PC-9 (cell line): ENCODE data around the gene HBA1. TPM values are rescaled to one million over a fixed set of nuclear protein-coding genes. Genes with fewer than 3 reads are reported as not detected.

Experiments used
- BruUV-seq: library from RNA; stranded (reverse); fragments of 400-500 nt; replicated peaks from 2 replicates; lab custom pipeline; 2021; lab: Mats Ljungman, UMichigan
- CTCF ChIA-PET: fragments of 300-600 bp; sonication (Branson Sonifier 250); formaldehyde crosslinking; loops from one replicate; lab custom pipeline; 2022; ENCODE audit warnings: antibody characterized with exemption; lab: Charles Lee
- POLR2A ChIA-PET: fragments of 300-600 bp; sonication (Branson Sonifier 250); formaldehyde crosslinking; loops from one replicate; lab custom pipeline; 2022; ENCODE audit warnings: antibody characterized with exemption; ENCODE audit not compliant: unreplicated experiment; lab: Charles Lee
- DNase-seq, 2 experiments: peaks; one replicate each; pipeline versions ENCODE4 v3.0.0 to v3.0.0-alpha.2; 2015 to 2022; ENCODE audit warnings: mixed read lengths in 1 of 2
- H2AFZ ChIP-seq: fragments of 200-600 bp; sonication (generic); 2 replicates; pipeline ENCODE4 v1.8.1; 2017; ENCODE audit warnings: antibody characterized with exemption
- H3F3A ChIP-seq: fragments of 200-600 bp; sonication (generic); 2 replicates; pipeline ENCODE4 v1.8.1; 2017; ENCODE audit warnings: antibody characterized with exemption, mild to moderate bottlenecking, low read depth; ENCODE audit not compliant: insufficient read depth
- H3K27ac ChIP-seq: fragments of 200-600 bp; sonication (generic); 2 replicates; pipeline ENCODE4 v1.6.1; 2016; ENCODE audit warnings: mixed run types
- H3K27me3 ChIP-seq: fragments of 200-600 bp; sonication (generic); 2 replicates; pipeline ENCODE4 v1.6.1; 2016; ENCODE audit warnings: low read depth, mixed run types; ENCODE audit not compliant: insufficient read depth
- H3K36me3 ChIP-seq: fragments of 200-600 bp; sonication (generic); 2 replicates; pipeline ENCODE4 v1.6.1; 2016; ENCODE audit warnings: low read depth, mixed run types
- H3K4me1 ChIP-seq: fragments of 200-600 bp; sonication (generic); replicated peaks from 2 replicates; pipeline ENCODE4 v1.6.1; 2016; ENCODE audit warnings: mixed run types; ENCODE audit not compliant: insufficient read depth
- H3K4me2 ChIP-seq: fragments of 200-600 bp; sonication (generic); 2 replicates; pipeline ENCODE4 v1.6.1; 2017; ENCODE audit warnings: mixed run types
- H3K4me3 ChIP-seq: fragments of 200-600 bp; sonication (generic); 2 replicates; pipeline ENCODE4 v1.6.1; 2016; ENCODE audit warnings: mixed run types
- H3K79me2 ChIP-seq: fragments of 200-600 bp; sonication (generic); 2 replicates; pipeline ENCODE4 v1.6.1; 2017; ENCODE audit warnings: low read depth, mixed run types
- H3K9me2 ChIP-seq: fragments of 200-600 bp; sonication (generic); 2 replicates; pipeline ENCODE4 v1.8.1; 2017; ENCODE audit warnings: mild to moderate bottlenecking; ENCODE audit not compliant: insufficient read depth
- H3K9me3 ChIP-seq: fragments of 200-600 bp; sonication (generic); 2 replicates; pipeline ENCODE4 v1.8.1; 2016; ENCODE audit warnings: low read depth; ENCODE audit not compliant: insufficient read depth
- H4K20me1 ChIP-seq: fragments of 200-600 bp; sonication (generic); 2 replicates; pipeline ENCODE4 v1.8.1; 2017; ENCODE audit not compliant: insufficient read depth
- CTCF ChIP-seq: fragments of 200-600 bp; sonication (generic); conservative IDR thresholded peaks from 2 replicates; pipeline ENCODE4 v1.6.1; 2017; ENCODE audit warnings: mixed run types, antibody characterized with exemption, mild to moderate bottlenecking, moderate library complexity
- EZH2 ChIP-seq: fragments of 200-600 bp; sonication (generic); IDR thresholded peaks from 2 replicates; pipeline ENCODE4 v1.8.0; 2017; ENCODE audit warnings: antibody characterized with exemption, low read depth
- intact Hi-C: fragments of 100-400 bp; cut with micrococcal nuclease; formaldehyde crosslinking; loops from one replicate; pipeline ENCODE4 v1.10.0; 2022; ENCODE audit not compliant: unreplicated experiment
- total RNA-seq: library from RNA; stranded (reverse); gene quantifications from 2 replicates; pipeline ENCODE4 v1.2.3, GENCODE V29; 2021

Gene HBA1
- total RNA-seq, 1 experiment from 2014 or later, result not detected

DNA sequence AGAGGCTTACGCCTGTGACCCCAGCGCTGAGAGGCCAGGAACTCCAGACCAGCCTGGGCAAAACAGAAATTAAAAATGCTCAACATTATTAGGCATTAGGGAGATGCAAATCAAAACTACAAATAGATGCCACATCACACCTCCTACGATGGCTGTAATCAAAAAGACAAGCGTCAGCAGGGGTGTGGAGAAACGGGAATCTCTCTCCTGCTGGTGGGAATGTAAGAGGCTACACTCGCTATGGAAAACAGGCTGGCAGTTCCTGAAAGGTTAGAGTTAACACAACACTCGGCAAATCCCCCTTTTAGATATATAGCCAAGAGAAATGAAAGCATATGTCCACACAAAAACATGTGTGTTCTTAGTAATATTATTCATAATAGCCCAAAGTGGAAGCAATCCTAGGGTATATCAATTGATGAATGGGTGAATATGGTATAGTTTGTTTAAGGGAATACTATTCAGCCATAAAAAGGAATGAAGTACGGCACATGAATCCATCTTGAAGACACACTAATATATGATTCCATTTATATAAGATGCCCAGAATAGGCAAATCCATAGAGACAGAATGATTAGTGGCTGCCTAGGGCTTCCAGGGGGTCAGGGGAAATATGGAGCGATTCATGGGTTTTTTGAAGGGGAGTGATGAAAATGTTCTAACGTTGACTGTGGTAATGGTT, 36.2 kb upstream of the HBA1 start:
- Histone ChIP-seq H3F3A (peaks cover 18% of the 10 kb centered on the region; the same call in 1 of the 2 replicates), H3K27ac (no peak overlapping the region), H3K4me2 (no peak overlapping the region), H3K4me3 (no peak overlapping the region), H3K79me2 (peaks cover 28% of the 10 kb centered on the region), H2AFZ (no peak overlapping the region), H3K9me2 (no peaks in the 10 kb centered on the region), H3K4me1 (peaks cover 7% of the 10 kb centered on the region; the same call in 1 of the 2 replicates), H3K9me3 (no peaks in the 10 kb centered on the region), H3K27me3 (no peaks in the 10 kb centered on the region), H4K20me1 (no peaks in the 10 kb centered on the region), H3K36me3 (no peaks in the 10 kb centered on the region)
- no TSS peak for BruUV-seq
- no peak for DNase-seq
- CTCF ChIA-PET, result no interaction called here
- POLR2A ChIA-PET, result interaction anchor here (0.6 kb wide), 1 partner anchor 357 kb away, joined by 13 read pairs; no protein-coding TSS in a partner anchor
- TF ChIP-seq EZH2, result no peak
- no peak for TF ChIP-seq CTCF
- intact Hi-C loops, result no loop called here

DNA sequence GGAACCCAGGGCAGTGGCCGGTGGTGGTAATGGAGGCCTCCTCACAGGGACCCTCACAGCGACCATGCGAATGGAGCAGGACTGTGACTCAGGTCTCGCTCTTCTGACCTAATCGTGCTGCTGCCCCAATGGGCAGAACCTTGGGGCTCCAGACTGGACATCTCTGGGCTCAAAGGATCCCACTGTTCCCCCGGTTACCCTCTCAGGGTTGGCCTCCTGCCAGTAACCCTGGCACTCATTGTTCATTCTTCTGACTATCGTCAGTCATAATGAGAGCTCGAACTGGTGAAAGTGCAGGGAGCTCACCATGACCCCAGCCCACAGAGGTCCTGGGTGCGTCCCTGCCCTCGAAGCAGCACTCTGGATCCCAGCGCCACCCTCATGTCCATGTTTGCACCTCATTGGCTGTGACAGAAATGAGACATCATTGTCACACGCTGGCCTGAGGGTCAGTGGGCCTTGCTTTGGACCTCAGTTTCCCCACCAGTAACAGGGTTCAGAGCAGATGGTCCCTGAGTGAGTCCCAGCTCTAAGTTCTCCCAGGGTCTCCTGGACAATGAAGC, 34.0 kb upstream of the HBA1 start:
- TF ChIP-seq CTCF (no peak), EZH2 (no peak)
- no peaks in the 10 kb centered on the region for H3K27me3 ChIP-seq
- POLR2A ChIA-PET, result no interaction called here
- CTCF ChIA-PET, result no interaction called here
- peaks cover 14% of the 10 kb centered on the region; the same call in 1 of the 2 replicates for H3F3A ChIP-seq
- H3K9me2 ChIP-seq, result no peaks in the 10 kb centered on the region
- H4K20me1 ChIP-seq, result no peaks in the 10 kb centered on the region
- intact Hi-C loops, result no loop called here
- H3K4me2 ChIP-seq, result no peak overlapping the region
- peaks cover 6% of the 10 kb centered on the region for H3K79me2 ChIP-seq
- no peak overlapping the region for H3K4me3 ChIP-seq
- DNase-seq, result no peak
- no TSS peak for BruUV-seq
- peaks cover 2% of the 10 kb centered on the region; the same call in 1 of the 2 replicates for H3K4me1 ChIP-seq
- H3K9me3 ChIP-seq, result no peaks in the 10 kb centered on the region
- H3K27ac ChIP-seq, result no peak overlapping the region
- no peak overlapping the region for H2AFZ ChIP-seq
- H3K36me3 ChIP-seq, result no peaks in the 10 kb centered on the region

GRCh38 chr16:143047-143446, 33.4 kb upstream of the HBA1 start:
- CTCF ChIA-PET, result no interaction called here
- Histone ChIP-seq H3K4me2 (no peak overlapping the region), H3K27ac (no peak overlapping the region), H3K79me2 (peaks cover under 1% of the 10 kb centered on the region), H3K36me3 (no peaks in the 10 kb centered on the region), H3F3A (peaks cover 14% of the 10 kb centered on the region; the same call in 1 of the 2 replicates), H4K20me1 (no peaks in the 10 kb centered on the region), H3K4me3 (no peak overlapping the region), H2AFZ (no peak overlapping the region), H3K9me3 (no peaks in the 10 kb centered on the region), H3K9me2 (no peaks in the 10 kb centered on the region), H3K4me1 (no peaks in the 10 kb centered on the region), H3K27me3 (no peaks in the 10 kb centered on the region)
- no TSS peak for BruUV-seq
- TF ChIP-seq EZH2, result no peak
- TF ChIP-seq CTCF, result no peak
- intact Hi-C loops, result no loop called here
- POLR2A ChIA-PET, result interaction anchor here (0.7 kb wide), 1 partner anchor 23 kb away, joined by 5 read pairs; no protein-coding TSS in a partner anchor
- no peak for DNase-seq
